Kidney epithelial cell (primary cell): ENCODE data around the gene ZFAND3. TPM values are rescaled to one million over a fixed set of nuclear protein-coding genes. Genes with fewer than 3 reads are reported as not detected.
A peak's percentile ranks its signal among the peaks of the same experiment; 100 is the strongest.
"Not testable (repeated sequence)": the region's sequence is repeated elsewhere in the genome, so short reads cannot be mapped to it uniquely, and the experiment has no call there.

Source experiments
- DNase-seq: peaks from one replicate; pipeline ENCODE4 v3.0.0-alpha.2; 2010; ENCODE audit warnings: low read depth
- H3K27me3 ChIP-seq: 2 replicates; pipeline ENCODE4 v1.6.0; 2011; ENCODE audit warnings: low read length; ENCODE audit not compliant: control insufficient read depth, insufficient read depth
- H3K36me3 ChIP-seq: 2 replicates; pipeline ENCODE4 v1.5.1; 2011; ENCODE audit warnings: low read length; ENCODE audit not compliant: control insufficient read depth, insufficient read depth
- H3K4me3 ChIP-seq: 2 replicates; pipeline ENCODE4 v1.5.1; 2011; ENCODE audit warnings: low read depth, mild to moderate bottlenecking, control low read depth, low read length
- total RNA-seq: library from RNA; depleted of rRNA; stranded (reverse); fragments of >200 nt; gene quantifications from 2 replicates; pipeline ENCODE4 v1.2.3, GENCODE V29; 2015
- TF ChIP-seq, protein P1 (sequence below): IDR thresholded peaks from 2 replicates; pipeline ENCODE4 v1.5.1; 2011; ENCODE audit warnings: mild to moderate bottlenecking, moderate library complexity, low read length, control low read depth, inconsistent platforms; ENCODE audit not compliant: insufficient read depth, poor library complexity, severe bottlenecking

The ZFAND3 gene
- total RNA-seq, 1 donor from 2014 or later: 49.4 TPM

DNA sequence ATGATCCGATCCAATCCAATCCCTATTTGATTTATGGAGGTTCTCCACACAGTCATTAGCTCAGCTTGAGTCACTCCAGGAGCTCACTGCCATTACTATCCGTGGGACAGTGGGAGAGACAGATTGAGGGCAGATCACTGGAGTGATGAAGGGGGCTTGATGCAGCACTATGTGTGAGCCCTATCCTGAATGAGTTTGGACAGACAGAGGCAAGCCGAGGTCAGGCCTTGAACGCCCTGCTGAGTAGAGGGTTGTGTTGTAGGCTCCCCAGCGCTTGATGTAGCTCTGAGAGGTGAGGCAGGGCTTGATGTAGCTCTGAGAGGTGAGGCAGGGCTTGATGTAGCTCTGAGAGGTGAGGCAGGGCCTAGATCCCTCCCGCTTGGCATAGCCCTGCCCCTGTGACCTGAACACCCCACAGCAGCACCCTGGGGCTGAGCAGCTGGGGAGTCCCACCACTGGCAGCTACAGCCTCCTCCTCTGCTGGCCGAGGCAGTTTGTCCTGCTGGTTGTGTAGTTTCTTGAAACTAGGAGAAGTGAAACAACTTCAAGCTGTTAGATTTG is 58.7 kb downstream of the ZFAND3 start:
- TF ChIP-seq, protein P1, sequence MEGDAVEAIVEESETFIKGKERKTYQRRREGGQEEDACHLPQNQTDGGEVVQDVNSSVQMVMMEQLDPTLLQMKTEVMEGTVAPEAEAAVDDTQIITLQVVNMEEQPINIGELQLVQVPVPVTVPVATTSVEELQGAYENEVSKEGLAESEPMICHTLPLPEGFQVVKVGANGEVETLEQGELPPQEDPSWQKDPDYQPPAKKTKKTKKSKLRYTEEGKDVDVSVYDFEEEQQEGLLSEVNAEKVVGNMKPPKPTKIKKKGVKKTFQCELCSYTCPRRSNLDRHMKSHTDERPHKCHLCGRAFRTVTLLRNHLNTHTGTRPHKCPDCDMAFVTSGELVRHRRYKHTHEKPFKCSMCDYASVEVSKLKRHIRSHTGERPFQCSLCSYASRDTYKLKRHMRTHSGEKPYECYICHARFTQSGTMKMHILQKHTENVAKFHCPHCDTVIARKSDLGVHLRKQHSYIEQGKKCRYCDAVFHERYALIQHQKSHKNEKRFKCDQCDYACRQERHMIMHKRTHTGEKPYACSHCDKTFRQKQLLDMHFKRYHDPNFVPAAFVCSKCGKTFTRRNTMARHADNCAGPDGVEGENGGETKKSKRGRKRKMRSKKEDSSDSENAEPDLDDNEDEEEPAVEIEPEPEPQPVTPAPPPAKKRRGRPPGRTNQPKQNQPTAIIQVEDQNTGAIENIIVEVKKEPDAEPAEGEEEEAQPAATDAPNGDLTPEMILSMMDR: no peak
- DNase-seq: no peak
- H3K4me3 ChIP-seq: no peak overlapping the region
- H3K36me3 ChIP-seq: no peaks in the 10 kb centered on the region
- no peaks in the 10 kb centered on the region for H3K27me3 ChIP-seq

- H3K36me3 ChIP-seq, H3K27me3 ChIP-seq, H3K4me3 ChIP-seq, DNase-seq: not testable (repeated sequence)
Observed at GRCh38 chr6:37880602-37881001, 61.1 kb downstream of the ZFAND3 start.

GRCh38 chr6:37882292-37882691 is 62.8 kb downstream of the ZFAND3 start:
- Histone ChIP-seq H3K4me3 (no peak overlapping the region), H3K27me3 (no peaks in the 10 kb centered on the region), H3K36me3 (no peaks in the 10 kb centered on the region)
- TF ChIP-seq, protein P1: no peak
- no peak for DNase-seq

DNA sequence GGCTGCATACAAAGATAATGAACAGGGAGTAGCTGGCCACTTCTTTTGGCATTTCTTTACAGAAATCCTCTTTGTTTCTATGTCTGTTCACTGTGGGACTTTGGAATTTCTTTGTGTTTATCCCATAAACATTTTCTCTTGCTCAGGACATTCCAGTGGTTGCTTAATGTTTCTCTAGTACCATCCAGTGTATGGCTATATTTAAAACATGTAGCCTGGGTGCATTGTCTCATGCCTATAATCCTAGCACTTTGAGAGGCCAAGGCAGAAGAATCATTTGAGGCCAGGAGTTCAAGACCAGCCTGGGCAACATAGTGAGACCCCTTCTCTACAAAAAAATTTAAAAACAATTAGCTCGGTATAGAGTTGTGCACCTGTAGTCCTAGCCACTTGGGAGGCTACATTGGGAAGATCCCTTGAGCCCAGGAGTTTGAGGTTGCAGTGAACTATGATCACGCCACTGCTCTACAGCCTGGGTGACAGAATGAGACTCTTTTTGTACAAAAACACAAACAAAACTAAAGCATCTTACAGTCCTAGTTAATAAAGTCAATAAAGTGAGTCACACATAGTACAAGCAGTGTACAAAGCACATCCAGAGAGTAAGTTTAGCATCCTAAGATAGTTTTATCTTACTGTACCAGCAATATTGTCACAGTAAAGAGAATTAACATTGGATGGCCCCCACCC is 63.3 kb downstream of the ZFAND3 start:
- no peaks in the 10 kb centered on the region for H3K27me3 ChIP-seq

GRCh38 chr6:37884548-37884947 is 65.0 kb downstream of the ZFAND3 start:
- Histone ChIP-seq H3K4me3 (no peak overlapping the region), H3K27me3 (no peaks in the 10 kb centered on the region), H3K36me3 (no peaks in the 10 kb centered on the region)
- TF ChIP-seq, protein P1: no peak
- DNase-seq: no peak

More for the DNA sequence above, 63.3 kb downstream of the ZFAND3 start:
- Histone ChIP-seq H3K4me3 (no peak overlapping the region), H3K36me3 (no peaks in the 10 kb centered on the region)
- TF ChIP-seq, protein P1: no peak
- peak; percentile 41 for DNase-seq

DNA sequence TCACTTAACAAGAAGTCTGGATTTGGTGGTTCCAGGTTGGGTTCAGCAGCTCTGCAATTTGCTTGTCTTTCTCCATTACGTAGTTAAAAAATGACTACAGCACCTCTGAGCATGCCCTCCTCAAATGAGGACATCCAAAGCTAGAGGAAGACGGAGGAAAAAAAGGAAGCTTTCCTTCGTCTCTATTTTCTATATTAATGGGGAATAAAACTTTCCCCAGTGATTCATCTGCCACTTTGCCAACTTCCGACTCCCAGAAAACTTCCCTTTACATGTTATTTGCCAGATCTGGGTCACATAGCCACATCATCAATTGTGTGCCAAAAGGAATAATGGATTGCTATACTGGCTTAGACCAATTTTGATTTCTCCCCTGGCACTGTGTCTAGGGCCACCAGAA is 69.5 kb downstream of the ZFAND3 start:
- TF ChIP-seq, protein P1: no peak
- Histone ChIP-seq H3K4me3 (no peak overlapping the region), H3K27me3 (no peaks in the 10 kb centered on the region), H3K36me3 (no peaks in the 10 kb centered on the region)
- DNase-seq: no peak
